KOPT-K1 (cell line): ENCODE data around the gene ACP7.
"Not testable (repeated sequence)": the region's sequence is repeated elsewhere in the genome, so short reads cannot be mapped to it uniquely, and the experiment has no call there.

Experiments
- H3K27ac ChIP-seq: fragments of 200-600 bp; sonication (generic); 2 replicates; pipeline ENCODE4 v1.5.1; 2016; ENCODE audit warnings: antibody characterized with exemption, mild to moderate bottlenecking, low read depth, low read length; ENCODE audit not compliant: poor library complexity, severe bottlenecking
- H3K36me3 ChIP-seq: fragments of 200-600 bp; sonication (generic); 2 replicates; pipeline ENCODE4 v1.5.1; 2017; ENCODE audit warnings: antibody characterized with exemption, mild to moderate bottlenecking, low read length, moderate library complexity; ENCODE audit not compliant: insufficient read depth
- H3K9me3 ChIP-seq: fragments of 200-600 bp; sonication (generic); 2 replicates; pipeline ENCODE4 v1.5.1; 2017; ENCODE audit warnings: antibody characterized with exemption, low read length, mild to moderate bottlenecking; ENCODE audit not compliant: insufficient read depth, poor library complexity, severe bottlenecking

ACP7 gene

GRCh38 chr19:39111593-39112199, 27.5 kb downstream of the ACP7 start:
- Histone ChIP-seq H3K36me3 (no peaks in the 10 kb centered on the region), H3K27ac (no peak overlapping the region), H3K9me3 (no peaks in the 10 kb centered on the region)

- H3K27ac ChIP-seq, result no peak overlapping the region
- no peaks in the 10 kb centered on the region for H3K9me3 ChIP-seq
- H3K36me3 ChIP-seq, result no peaks in the 10 kb centered on the region
These were observed 28.2 kb downstream of the ACP7 start for GRCh38 chr19:39112338-39112890.

- H3K9me3 ChIP-seq, result no peaks in the 10 kb centered on the region
- no peaks in the 10 kb centered on the region for H3K36me3 ChIP-seq
- no peak overlapping the region for H3K27ac ChIP-seq
These were observed 29.0 kb downstream of the ACP7 start for GRCh38 chr19:39113199-39113598.

- no peak overlapping the region for H3K27ac ChIP-seq
- no peaks in the 10 kb centered on the region for H3K9me3 ChIP-seq
- H3K36me3 ChIP-seq, result no peaks in the 10 kb centered on the region
These were observed 31.1 kb downstream of the ACP7 start for GRCh38 chr19:39115105-39115847.

GRCh38 chr19:39117023-39117422, 32.9 kb downstream of the ACP7 start:
- H3K9me3 ChIP-seq, H3K36me3 ChIP-seq, H3K27ac ChIP-seq: not testable (repeated sequence)

- no peak overlapping the region for H3K27ac ChIP-seq
- no peaks in the 10 kb centered on the region for H3K36me3 ChIP-seq
- H3K9me3 ChIP-seq, result no peaks in the 10 kb centered on the region
These were observed 35.7 kb downstream of the ACP7 start for GRCh38 chr19:39119830-39120229.

- Histone ChIP-seq H3K27ac (no peak overlapping the region), H3K36me3 (no peaks in the 10 kb centered on the region), H3K9me3 (no peaks in the 10 kb centered on the region)
These were observed 39.0 kb downstream of the ACP7 start for GRCh38 chr19:39122934-39123731.

- no peak overlapping the region for H3K27ac ChIP-seq
- no peaks in the 10 kb centered on the region for H3K36me3 ChIP-seq
These were observed 40.1 kb downstream of the ACP7 start for GRCh38 chr19:39124136-39124764.

GRCh38 chr19:39125199-39125553, 41.0 kb downstream of the ACP7 start:
- no peaks in the 10 kb centered on the region for H3K9me3 ChIP-seq
- H3K36me3 ChIP-seq, result no peaks in the 10 kb centered on the region
- H3K27ac ChIP-seq, result peak overlapping the region; percentile 83

More at GRCh38 chr19:39124136-39124764, 40.1 kb downstream of the ACP7 start:
- no peaks in the 10 kb centered on the region for H3K9me3 ChIP-seq

GRCh38 chr19:39125554-39126311, 41.6 kb downstream of the ACP7 start, which contains the start of gene PAK4:
Gene PAK4, plus strand, starts transcription at chr19:39125786. Its CDS starts 43,768 bp downstream, at chr19:39169554.
- Histone ChIP-seq H3K27ac (peak within 1 kb of the TSS; percentile 83), H3K9me3 (no peaks in the 10 kb centered on the region), H3K36me3 (no peaks in the 10 kb centered on the region)

GRCh38 chr19:39126312-39127187, 42.4 kb downstream of the ACP7 start:
- peak overlapping the region; percentile 83 for H3K27ac ChIP-seq
- H3K36me3 ChIP-seq, result no peaks in the 10 kb centered on the region
- H3K9me3 ChIP-seq, result no peaks in the 10 kb centered on the region

- H3K36me3 ChIP-seq, result no peaks in the 10 kb centered on the region
- no peak overlapping the region for H3K27ac ChIP-seq
- no peaks in the 10 kb centered on the region for H3K9me3 ChIP-seq
These were observed 43.8 kb downstream of the ACP7 start for GRCh38 chr19:39127812-39128515.

GRCh38 chr19:39128516-39129079, 44.4 kb downstream of the ACP7 start:
- Histone ChIP-seq H3K27ac (no peak overlapping the region), H3K9me3 (no peaks in the 10 kb centered on the region), H3K36me3 (no peaks in the 10 kb centered on the region)
